SW 1271 (cell line): ENCODE data around the gene MSANTD2.

Experiments used
- DNase-seq, 2 experiments: peaks; one replicate each; lab custom pipeline; 2025; lab: John Stamatoyannopoulos, UW

The MSANTD2 gene

GRCh38 chr11:124732230-124732629 is 68.0 kb downstream of the MSANTD2 start:
- no peak for DNase-seq

GRCh38 chr11:124729571-124729970 is 70.6 kb downstream of the MSANTD2 start:
- no peak for DNase-seq

- no peak for DNase-seq
Measured at GRCh38 chr11:124728134-124728533, 72.1 kb downstream of the MSANTD2 start.

- DNase-seq: no peak
Measured at GRCh38 chr11:124727474-124727873, 72.7 kb downstream of the MSANTD2 start.

GRCh38 chr11:124725719-124726105 is 74.5 kb downstream of the MSANTD2 start:
- no peak for DNase-seq

GRCh38 chr11:124724979-124725718 is 75.1 kb downstream of the MSANTD2 start:
- no peak for DNase-seq

GRCh38 chr11:124722176-124722575 is 78.0 kb downstream of the MSANTD2 start:
- no peak for DNase-seq

GRCh38 chr11:124719534-124719933 is 80.7 kb downstream of the MSANTD2 start:
- DNase-seq: no peak

- no peak for DNase-seq
Measured at GRCh38 chr11:124718801-124719200, 81.4 kb downstream of the MSANTD2 start.

- no peak for DNase-seq
Measured at GRCh38 chr11:124717786-124718651, 82.2 kb downstream of the MSANTD2 start.

- no peak for DNase-seq
Measured at GRCh38 chr11:124717421-124717785, 82.8 kb downstream of the MSANTD2 start.

- DNase-seq: no peak
Measured at GRCh38 chr11:124716591-124716990, 83.6 kb downstream of the MSANTD2 start.
